Measurements from ENCODE around the gene RNU5B-1. TPM values are rescaled to one million over a fixed set of nuclear protein-coding genes. Genes with fewer than 3 reads are reported as not detected.
A peak's percentile ranks its signal among the peaks of the same experiment; 100 is the strongest.

Gene RNU5B-1
- total RNA-seq, 2 experiments from 2014 or later = 12.9 TPM; not detected in 1

- ChIA-PET POLR2A (interaction anchor here (1.2 to 1.7 kb wide), 3 partner anchors 11 to 67 kb away, joined by 3 to 12 read pairs (median 5); partner anchors contain the start of gene RNU5B-1), CTCF (interaction anchor here (1.0 to 5.4 kb wide), 10 partner anchors 8 to 109 kb away, joined by 3 to 51 read pairs (median 7); partner anchors contain the start of gene PARP16)
- H3K9me3 Mint-ChIP-seq = no peaks in the 10 kb centered on the region
- peak; percentile 79 for DNase-seq
- H3K36me3 Mint-ChIP-seq (ENCODE audit: low read depth) = no peaks in the 10 kb centered on the region
- no peaks in the 10 kb centered on the region for H3K4me1 Mint-ChIP-seq
- peaks cover 17% of the 10 kb centered on the region for H3K27me3 Mint-ChIP-seq
- no peak overlapping the region for H3K4me3 Mint-ChIP-seq
- no peak overlapping the region for H3K27ac Mint-ChIP-seq
Measured at GRCh38 chr15:65318870-65319356, 14.4 kb downstream of the RNU5B-1 start.

- no peaks in the 10 kb centered on the region for H3K36me3 Mint-ChIP-seq (ENCODE audit: low read depth)
- ChIA-PET CTCF (interaction anchor here (1.0 to 5.4 kb wide), 6 partner anchors 15 to 863 kb away, joined by 3 to 51 read pairs (median 4); no protein-coding TSS in a partner anchor), POLR2A (no interaction called here)
- H3K4me3 Mint-ChIP-seq = no peak overlapping the region
- H3K27ac Mint-ChIP-seq = no peak overlapping the region
- DNase-seq = no peak
- no peaks in the 10 kb centered on the region for H3K4me1 Mint-ChIP-seq
- H3K9me3 Mint-ChIP-seq = no peaks in the 10 kb centered on the region
- H3K27me3 Mint-ChIP-seq = peaks cover 19% of the 10 kb centered on the region
Measured at GRCh38 chr15:65323071-65323511, 18.6 kb downstream of the RNU5B-1 start.

- no peak overlapping the region for H3K27ac Mint-ChIP-seq
- DNase-seq = no peak
- H3K27me3 Mint-ChIP-seq = peaks cover 9% of the 10 kb centered on the region
- no peaks in the 10 kb centered on the region for H3K4me1 Mint-ChIP-seq
- ChIA-PET POLR2A (interaction anchor here (1.1 kb wide), 1 partner anchor 21 kb away, joined by 5 read pairs; the partner anchor contains the start of gene RNU5B-1), CTCF (interaction anchor here (0.7 to 1.0 kb wide), 2 partner anchors 50 to 192 kb away, joined by 3 read pairs; no protein-coding TSS in a partner anchor)
- H3K4me3 Mint-ChIP-seq = no peak overlapping the region
- H3K36me3 Mint-ChIP-seq (ENCODE audit: low read depth) = no peaks in the 10 kb centered on the region
- no peaks in the 10 kb centered on the region for H3K9me3 Mint-ChIP-seq
Measured at GRCh38 chr15:65326117-65326526, 21.6 kb downstream of the RNU5B-1 start.

- ChIA-PET POLR2A (interaction anchor here (0.9 kb wide), 1 partner anchor 22 kb away, joined by 4 read pairs; no protein-coding TSS in a partner anchor), CTCF (interaction anchor here (0.8 kb wide), 1 partner anchor 8 kb away, joined by 3 read pairs; no protein-coding TSS in a partner anchor)
- H3K9me3 Mint-ChIP-seq = no peaks in the 10 kb centered on the region
Measured at GRCh38 chr15:65326818-65327217, 22.3 kb downstream of the RNU5B-1 start.

GRCh38 chr15:65327651-65328393 lies 23.3 kb downstream of the RNU5B-1 start:
- POLR2A ChIA-PET = interaction anchor here (0.9 kb wide), 1 partner anchor 23 kb away, joined by 4 read pairs; no protein-coding TSS in a partner anchor
- Mint-ChIP-seq H3K27me3 (peaks cover 2% of the 10 kb centered on the region), H3K4me1 (no peaks in the 10 kb centered on the region), H3K9me3 (no peaks in the 10 kb centered on the region), H3K4me3 (no peak overlapping the region), H3K36me3 (ENCODE audit: low read depth) (no peaks in the 10 kb centered on the region), H3K27ac (no peak overlapping the region)
- CTCF ChIA-PET = interaction anchor here (0.8 kb wide), 1 partner anchor 9 kb away, joined by 3 read pairs; no protein-coding TSS in a partner anchor
- no peak for DNase-seq

More at GRCh38 chr15:65326818-65327217, 22.3 kb downstream of the RNU5B-1 start:
- Mint-ChIP-seq H3K27ac (no peak overlapping the region), H3K36me3 (ENCODE audit: low read depth) (no peaks in the 10 kb centered on the region), H3K27me3 (peaks cover 7% of the 10 kb centered on the region), H3K4me1 (no peaks in the 10 kb centered on the region), H3K4me3 (no peak overlapping the region)
- DNase-seq = no peak

- no peaks in the 10 kb centered on the region for H3K4me1 Mint-ChIP-seq
- peaks cover 2% of the 10 kb centered on the region for H3K27me3 Mint-ChIP-seq
- no peaks in the 10 kb centered on the region for H3K36me3 Mint-ChIP-seq (ENCODE audit: low read depth)
- no peaks in the 10 kb centered on the region for H3K9me3 Mint-ChIP-seq
- no peak overlapping the region for H3K27ac Mint-ChIP-seq
- no peak for DNase-seq
- no peak overlapping the region for H3K4me3 Mint-ChIP-seq
- ChIA-PET CTCF (no interaction called here), POLR2A (no interaction called here)
Measured at GRCh38 chr15:65328506-65329287, 24.2 kb downstream of the RNU5B-1 start.

- DNase-seq = no peak
- no peaks in the 10 kb centered on the region for H3K4me1 Mint-ChIP-seq
- H3K9me3 Mint-ChIP-seq = no peaks in the 10 kb centered on the region
- ChIA-PET POLR2A (interaction anchor here (0.6 kb wide), 1 partner anchor 144 kb away, joined by 4 read pairs; the partner anchor contains the start of gene CLPX), CTCF (no interaction called here)
- H3K27ac Mint-ChIP-seq = no peak overlapping the region
- H3K27me3 Mint-ChIP-seq = peaks cover 2% of the 10 kb centered on the region
- no peak overlapping the region for H3K4me3 Mint-ChIP-seq
- no peaks in the 10 kb centered on the region for H3K36me3 Mint-ChIP-seq (ENCODE audit: low read depth)
Measured at GRCh38 chr15:65329288-65329983, 25.0 kb downstream of the RNU5B-1 start.

- POLR2A ChIA-PET = no interaction called here
- CTCF ChIA-PET = no interaction called here
- Mint-ChIP-seq H3K4me3 (no peak overlapping the region), H3K4me1 (no peaks in the 10 kb centered on the region), H3K9me3 (no peaks in the 10 kb centered on the region), H3K27me3 (peaks cover 2% of the 10 kb centered on the region), H3K36me3 (ENCODE audit: low read depth) (no peaks in the 10 kb centered on the region), H3K27ac (no peak overlapping the region)
- no peak for DNase-seq
Measured at GRCh38 chr15:65329984-65330735, 25.7 kb downstream of the RNU5B-1 start.

GRCh38 chr15:65330934-65331645 lies 26.6 kb downstream of the RNU5B-1 start:
- H3K27me3 Mint-ChIP-seq = peaks cover 2% of the 10 kb centered on the region
- POLR2A ChIA-PET = no interaction called here

GRCh38 chr15:65331811-65332210 lies 27.3 kb downstream of the RNU5B-1 start:
- H3K27ac Mint-ChIP-seq = no peak overlapping the region
- no peaks in the 10 kb centered on the region for H3K36me3 Mint-ChIP-seq (ENCODE audit: low read depth)
- CTCF ChIA-PET = no interaction called here

More at GRCh38 chr15:65330934-65331645, 26.6 kb downstream of the RNU5B-1 start:
- Mint-ChIP-seq H3K4me3 (no peak overlapping the region), H3K36me3 (ENCODE audit: low read depth) (no peaks in the 10 kb centered on the region), H3K9me3 (no peaks in the 10 kb centered on the region), H3K4me1 (no peaks in the 10 kb centered on the region), H3K27ac (no peak overlapping the region)
- DNase-seq = no peak
- CTCF ChIA-PET = no interaction called here

GRCh38 chr15:65332391-65333147 lies 28.1 kb downstream of the RNU5B-1 start:
- POLR2A ChIA-PET = no interaction called here
- H3K27me3 Mint-ChIP-seq = peaks cover 2% of the 10 kb centered on the region
- no peaks in the 10 kb centered on the region for H3K36me3 Mint-ChIP-seq (ENCODE audit: low read depth)
- no peak overlapping the region for H3K27ac Mint-ChIP-seq
- DNase-seq = no peak
- no peaks in the 10 kb centered on the region for H3K4me1 Mint-ChIP-seq
- CTCF ChIA-PET = no interaction called here
- no peaks in the 10 kb centered on the region for H3K9me3 Mint-ChIP-seq
- H3K4me3 Mint-ChIP-seq = no peak overlapping the region

More at GRCh38 chr15:65331811-65332210, 27.3 kb downstream of the RNU5B-1 start:
- peaks cover 2% of the 10 kb centered on the region for H3K27me3 Mint-ChIP-seq
- no peaks in the 10 kb centered on the region for H3K4me1 Mint-ChIP-seq
- no peak overlapping the region for H3K4me3 Mint-ChIP-seq
- DNase-seq = no peak
- POLR2A ChIA-PET = no interaction called here
- H3K9me3 Mint-ChIP-seq = no peaks in the 10 kb centered on the region

All from activated CD4-positive, alpha-beta memory T cell treated with anti-CD3 and anti-CD28 coated beads, Interleukin-2, amount 10 ng/mL, durations not matched to agents 7 days and 5 days (primary cell).